Stimulated activated CD8-positive, alpha-beta memory T cell treated with anti-CD3 and anti-CD28 coated beads, Interleukin-7, amount 100 ng/mL, for 24 hours (primary cell): ENCODE measurements around the gene FLT1.

Source experiments
- DNase-seq: peaks from one replicate; pipeline ENCODE4 v3.0.0-alpha.2; 2020; ENCODE audit warnings: low read depth

FLT1 gene

DNA sequence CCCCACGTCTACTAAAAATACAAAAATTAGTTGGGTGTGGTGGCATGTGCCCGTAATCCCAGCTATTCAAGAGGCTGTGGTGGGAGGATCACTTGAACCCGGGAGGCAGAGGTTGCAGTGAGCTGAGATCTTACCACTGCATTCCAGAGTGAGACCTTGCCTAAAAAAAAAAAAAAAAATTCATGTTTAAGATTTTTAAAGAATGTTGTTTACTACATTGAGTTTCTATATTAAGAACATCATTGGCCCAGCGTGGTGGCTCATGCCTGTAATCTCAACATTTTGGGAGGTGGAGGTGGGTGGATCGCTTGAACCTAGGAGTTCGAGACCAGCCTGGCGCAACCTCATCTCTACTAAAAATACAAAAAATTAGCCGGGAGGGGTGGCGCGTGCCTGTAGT, 31.9 kb upstream of the FLT1 start:
- no peak for DNase-seq

DNA sequence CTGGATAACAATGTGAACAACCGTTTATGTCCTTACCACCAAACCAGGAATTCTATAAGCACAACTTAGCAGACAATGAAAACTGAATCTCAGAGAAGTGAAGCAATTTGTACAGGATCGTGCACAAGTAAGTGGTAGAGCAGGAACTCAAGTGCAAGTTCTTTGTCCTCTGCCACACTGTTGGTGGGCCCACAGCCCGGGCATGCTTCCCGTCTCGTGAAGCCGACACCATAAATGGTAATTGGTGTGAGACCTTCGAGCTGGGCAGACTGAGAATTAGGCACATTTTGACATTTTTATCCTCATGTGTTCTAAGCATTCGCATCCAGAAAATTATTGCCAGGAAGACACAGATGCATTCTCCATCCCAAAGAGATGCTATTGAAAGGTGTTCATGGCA, 27.9 kb upstream of the FLT1 start:
- DNase-seq, result no peak

DNA sequence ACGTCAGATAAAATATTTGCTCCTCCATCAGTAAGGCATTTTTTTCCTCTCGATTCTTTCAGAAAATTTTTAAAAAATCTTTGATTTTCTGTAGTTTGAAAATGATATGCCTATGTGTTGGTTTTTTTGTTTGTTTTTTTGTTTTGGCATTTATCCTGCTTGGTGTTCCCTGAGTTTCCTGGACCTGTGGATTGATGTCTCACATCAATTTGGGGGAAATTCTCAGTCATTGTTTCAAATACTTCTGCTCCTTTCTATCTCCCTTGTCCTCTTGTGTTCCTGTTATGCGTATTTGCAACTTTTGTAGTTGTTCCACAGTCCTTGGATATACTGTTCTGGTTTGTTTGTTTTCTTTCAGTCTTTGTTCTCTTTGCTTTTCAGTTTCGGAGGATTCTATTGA, 18.8 kb upstream of the FLT1 start:
- no peak for DNase-seq

DNA sequence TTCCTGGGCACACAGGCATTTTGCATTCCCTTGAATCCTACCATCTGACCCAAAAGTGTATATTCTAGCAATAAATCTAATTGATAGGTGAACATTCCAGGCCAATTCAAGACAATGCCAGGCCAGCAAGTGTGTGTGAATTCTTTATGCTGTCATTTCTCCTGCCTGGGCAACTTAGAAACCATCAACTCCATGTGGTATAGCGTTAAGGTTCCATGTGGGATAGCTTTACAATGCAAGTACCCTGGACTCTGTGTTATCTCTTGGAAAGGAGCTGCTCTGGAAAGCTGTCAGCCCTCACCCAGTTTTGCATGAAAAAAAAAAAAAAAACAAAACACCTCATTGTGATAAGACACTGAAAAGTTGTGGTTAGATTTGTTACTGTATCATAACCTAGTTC, 15.6 kb upstream of the FLT1 start:
- no peak for DNase-seq

DNA sequence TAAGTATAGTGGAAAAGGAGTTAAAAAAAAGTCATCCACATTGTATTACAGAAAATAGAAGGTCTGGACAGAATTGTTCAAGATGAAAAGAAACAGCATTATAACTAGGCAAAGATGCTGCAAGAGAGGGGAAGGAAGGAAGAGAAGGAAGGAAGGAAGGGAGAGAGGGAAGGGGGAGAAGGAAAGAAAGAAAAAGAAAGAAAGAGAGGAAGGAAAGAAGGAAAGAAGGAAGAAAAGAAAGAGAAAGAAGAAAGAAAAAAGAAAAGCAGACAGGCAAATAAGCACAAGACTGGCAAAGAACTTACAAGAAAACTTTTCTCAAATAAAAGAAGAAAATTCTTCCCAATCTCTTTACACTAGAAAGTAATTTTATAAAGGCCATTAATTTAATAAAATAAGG, 15.1 kb upstream of the FLT1 start:
- no peak for DNase-seq

DNA sequence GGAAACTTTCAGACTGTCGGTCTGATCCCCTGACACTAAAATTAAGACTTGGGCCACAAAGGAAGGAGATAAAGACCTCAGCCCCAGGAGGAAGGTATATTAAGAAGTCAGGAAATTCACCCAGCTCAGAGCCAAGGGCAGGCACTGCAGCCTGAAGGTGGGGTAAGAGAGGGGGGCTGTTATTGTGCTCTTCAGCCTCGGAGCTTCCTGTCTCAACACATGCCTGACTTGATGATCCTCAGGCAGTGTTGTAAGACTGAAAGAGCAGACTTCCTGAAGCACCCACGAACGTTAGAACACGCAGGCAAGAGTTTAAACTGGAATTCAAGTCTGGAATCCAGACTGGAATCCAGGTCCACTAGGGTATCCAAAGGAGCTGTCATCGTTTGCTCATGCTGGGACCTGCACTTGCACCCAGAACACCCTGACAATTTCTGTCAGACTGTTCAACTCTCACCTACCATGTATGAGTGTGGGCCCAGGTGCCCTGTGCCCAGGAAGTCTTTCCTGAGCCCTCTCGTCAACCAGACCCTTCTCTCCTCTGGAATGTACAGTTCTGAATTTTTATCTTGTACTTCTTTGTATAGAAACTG, 10.7 kb upstream of the FLT1 start:
- no peak for DNase-seq

DNA sequence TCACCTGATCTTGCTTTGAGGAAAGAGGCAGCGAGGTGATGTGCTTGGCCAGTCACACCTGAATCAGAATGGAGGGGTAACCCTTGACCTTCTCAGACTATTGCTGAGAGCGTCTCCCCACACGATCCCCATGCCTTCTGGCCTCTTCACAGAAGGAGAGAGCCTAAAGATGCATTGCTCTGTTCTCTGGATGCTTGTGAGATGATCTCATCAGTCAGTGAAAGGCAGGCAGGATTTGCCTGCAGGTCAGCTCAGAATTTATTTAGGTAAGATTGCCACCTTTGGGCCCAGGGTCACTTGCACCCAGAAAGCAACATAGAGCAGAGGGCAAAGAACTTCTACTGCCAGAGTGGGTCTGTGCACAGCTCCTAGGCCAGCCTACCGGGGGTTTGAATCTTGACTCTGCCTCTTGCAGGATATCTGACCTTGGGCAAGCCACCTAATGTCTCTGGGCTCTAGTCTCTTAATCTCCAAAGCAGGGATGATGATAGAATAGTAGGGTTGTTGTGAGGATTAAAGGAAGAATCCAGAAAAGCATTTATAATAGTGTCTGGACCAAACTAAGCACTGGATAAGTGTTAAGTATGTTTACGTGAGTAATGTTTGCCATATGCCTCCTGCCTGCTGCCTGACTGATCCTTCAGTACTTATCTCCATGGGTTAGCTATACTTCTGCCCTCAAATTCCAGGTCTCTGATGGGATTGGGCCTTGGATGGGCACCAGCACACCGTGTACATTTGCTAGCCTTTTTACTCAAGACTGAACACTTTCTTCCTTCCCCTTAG, 8.4 kb upstream of the FLT1 start:
- DNase-seq, result no peak

DNA sequence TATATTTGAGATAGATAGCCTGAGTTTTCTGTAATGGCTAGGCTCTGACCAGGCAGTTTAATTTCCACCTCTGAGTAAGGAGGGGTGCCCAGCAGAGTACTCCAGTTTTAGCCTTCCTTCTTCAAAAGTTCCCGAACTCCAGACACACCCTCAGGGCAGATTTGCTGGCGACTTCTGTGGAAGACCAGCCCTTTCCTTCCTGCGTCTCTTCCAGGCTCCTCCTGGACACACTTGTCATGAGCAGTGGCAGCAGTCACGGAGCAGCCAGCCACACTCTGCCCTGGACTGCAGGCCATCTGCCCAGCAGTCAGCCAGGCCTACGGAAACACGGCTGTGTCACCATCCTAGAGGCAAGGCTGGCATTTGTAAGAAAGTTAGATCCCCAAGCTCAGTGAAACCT, 6.6 kb upstream of the FLT1 start:
- DNase-seq, result no peak

DNA sequence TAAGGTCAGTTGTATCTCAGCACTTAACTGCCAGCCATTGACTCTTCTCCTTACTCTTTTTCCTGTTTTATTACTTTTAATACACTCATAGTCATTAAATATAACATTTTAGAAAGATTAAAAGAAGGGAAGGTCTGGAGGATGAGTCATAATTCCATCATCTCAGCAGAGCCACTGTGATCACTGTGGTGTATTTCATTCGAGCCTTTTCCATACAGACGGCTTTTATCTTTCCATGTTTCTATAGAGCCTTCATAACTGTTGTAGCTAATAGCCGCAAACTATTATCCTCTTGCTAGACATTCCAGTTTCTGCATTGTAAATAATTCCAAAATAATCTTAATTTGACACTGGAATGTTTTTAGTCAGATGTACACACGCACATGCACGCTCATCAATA, 4.7 kb upstream of the FLT1 start:
- DNase-seq, result no peak

DNA sequence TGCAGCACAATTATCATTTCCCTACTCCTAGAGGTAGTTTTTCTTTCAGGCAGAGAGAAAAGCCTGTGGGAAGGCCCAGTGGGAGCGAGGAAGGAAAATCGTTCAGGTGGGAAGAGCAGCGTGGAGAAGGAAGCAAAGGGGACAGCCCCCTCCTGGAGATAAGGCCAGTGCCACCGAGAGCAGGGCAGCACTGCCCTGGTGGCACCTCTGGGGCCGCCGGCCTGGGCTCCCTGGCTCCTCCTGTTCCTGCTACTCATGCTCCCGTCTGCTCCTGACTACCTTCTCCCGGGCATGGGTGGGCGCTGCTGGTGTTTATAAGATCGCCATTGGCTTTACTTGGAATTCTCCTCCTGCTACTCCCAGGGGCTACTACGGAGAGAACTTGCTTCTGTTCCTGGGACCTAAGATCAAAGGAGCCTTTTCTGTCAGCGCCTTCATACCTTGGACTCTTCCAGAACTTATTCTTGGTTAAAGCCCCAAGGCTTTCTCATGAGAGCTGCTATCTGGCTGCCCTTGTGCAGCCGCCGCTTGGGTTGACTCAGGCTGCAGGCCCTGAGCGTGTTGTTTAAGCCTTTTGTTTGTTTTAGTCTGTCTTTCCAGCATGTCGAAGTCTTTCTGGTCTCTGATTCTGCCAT, 3.7 kb upstream of the FLT1 start:
- no peak for DNase-seq

DNA sequence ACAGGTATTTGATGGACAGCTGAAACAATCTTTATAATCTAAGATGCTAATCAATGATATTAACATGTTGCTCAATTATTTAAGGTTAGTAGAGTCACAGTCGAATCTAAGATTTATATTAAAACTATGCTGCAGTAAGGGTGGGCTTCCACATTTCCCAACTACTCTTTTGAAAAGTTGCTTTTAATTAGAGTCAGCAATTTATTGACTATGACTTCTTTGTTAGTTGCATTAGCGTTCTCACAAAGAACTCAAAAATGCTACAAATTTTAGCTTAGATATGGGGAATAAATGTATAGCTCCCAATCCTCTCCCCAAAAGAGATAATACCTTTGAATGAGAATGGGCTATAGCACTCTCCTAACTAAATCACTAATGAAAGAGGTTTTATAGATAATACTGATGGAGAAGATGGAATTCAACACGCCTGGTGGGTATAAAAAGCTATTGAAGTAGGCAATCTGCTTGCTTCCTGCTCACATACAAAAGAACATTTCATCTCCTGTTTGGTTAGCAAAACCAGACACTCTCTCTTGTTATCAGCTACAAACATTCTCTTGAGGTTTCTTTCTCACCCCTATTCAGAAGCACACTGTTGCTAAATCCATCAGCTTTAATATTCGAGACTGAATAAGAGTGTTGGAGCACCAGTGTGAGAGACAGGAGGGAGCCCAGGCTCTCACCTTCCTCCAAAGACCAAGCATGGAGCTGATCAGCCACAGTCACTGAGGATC, 2.4 kb upstream of the FLT1 start:
- DNase-seq, result no peak

DNA sequence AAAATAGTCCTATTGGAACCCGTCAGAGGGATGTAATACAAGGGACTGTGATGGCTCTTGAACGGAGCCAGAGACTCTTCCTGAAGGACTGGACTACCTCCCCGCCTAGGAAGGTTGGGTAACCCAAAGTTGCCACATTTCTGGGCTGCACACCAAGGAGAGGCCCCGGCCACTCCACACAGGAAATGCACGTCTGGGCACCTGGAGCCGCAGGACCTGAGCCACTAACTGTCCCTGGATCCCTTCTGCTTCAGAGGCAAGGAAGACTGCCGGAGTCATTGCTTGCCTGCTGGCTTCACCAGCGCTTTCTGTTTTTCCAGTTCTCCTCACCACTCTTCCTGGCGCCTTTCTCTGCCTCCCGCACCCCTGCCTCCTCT, 1.2 kb upstream of the FLT1 start:
- no peak for DNase-seq

DNA sequence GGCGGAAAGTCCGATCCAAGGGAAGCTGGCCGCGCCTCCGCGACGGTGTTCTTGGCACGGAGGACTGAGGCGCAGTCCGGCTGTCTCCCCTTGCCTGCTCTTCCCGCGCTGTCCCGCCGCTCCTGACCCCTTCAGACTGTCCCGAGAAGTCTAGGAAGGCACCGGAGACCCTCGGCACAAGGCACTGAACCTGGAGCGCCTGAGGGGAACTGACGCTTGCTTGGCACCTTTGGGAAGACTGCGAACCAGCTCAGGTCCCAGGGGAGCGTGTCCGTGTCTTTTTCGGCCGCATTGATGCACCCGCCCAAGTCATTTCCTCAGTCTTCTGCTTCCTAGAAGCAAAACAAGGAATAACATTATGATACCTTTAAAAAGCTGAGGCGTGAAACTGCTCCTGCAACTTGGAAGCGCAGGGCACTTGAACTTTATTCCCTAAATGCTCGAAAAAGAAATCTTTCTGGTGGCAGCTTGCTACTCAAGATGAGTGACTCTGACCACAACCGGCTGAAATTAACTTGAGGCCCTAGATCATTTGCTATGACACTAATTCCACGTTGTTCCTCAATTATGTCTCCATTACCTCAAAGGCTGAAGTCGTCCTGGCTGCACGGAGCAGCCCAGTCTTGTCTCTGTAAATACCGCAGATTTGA, 735 bp upstream of the FLT1 start:
- no peak for DNase-seq

DNA sequence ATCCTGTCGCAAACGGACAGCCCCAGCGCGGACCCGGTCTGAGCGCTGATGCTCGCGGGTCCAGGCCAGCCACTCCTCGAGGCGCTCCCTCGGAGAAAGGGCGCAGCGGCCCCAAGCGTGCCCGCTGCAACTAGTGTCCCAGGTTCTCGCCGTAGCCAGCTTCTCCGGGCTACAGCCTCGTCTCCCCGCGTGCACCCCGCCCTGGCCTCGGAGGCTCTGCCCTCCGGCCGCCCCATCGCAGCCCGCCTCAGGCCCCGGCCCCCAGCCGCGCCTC, 487 bp downstream of the FLT1 start:
- DNase-seq, result no peak

DNA sequence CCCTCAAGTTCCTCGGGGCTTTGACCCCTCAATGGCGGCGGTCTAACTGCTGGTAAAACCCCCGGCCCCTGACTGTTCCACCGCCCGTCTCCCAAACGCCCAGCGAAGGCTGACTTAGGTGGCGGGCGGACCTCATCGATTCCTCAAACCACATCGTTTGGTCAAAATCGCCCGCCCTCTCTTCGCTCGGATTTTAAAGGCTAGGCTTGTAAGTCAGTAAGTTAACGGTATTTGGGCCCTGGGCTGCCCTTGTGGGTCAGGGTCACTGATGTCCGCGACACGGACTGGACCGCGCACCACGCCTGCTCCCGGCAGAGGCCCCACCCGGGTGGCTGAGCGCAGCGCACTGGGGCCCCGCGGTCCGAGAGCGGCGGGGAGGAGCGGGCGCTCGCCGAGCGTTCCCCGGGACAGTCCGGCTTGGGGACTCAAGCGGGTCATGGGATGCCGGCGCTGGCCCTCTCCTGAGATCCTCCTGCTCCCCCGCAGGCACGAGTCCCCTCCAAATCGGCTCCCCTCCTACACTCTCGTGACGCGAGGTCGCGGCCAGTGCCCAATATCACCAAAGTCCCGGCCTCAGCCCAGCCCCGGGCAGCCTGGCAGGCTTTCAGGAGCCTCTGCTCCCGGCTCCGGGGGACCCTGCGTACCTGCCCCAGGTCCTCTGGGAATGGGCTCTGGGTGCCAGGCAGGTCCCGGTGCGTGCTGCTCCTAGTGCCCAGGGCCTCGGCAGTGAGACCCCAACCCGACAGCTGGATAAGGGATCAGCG, 1.0 kb downstream of the FLT1 start:
- DNase-seq, result no peak

DNA sequence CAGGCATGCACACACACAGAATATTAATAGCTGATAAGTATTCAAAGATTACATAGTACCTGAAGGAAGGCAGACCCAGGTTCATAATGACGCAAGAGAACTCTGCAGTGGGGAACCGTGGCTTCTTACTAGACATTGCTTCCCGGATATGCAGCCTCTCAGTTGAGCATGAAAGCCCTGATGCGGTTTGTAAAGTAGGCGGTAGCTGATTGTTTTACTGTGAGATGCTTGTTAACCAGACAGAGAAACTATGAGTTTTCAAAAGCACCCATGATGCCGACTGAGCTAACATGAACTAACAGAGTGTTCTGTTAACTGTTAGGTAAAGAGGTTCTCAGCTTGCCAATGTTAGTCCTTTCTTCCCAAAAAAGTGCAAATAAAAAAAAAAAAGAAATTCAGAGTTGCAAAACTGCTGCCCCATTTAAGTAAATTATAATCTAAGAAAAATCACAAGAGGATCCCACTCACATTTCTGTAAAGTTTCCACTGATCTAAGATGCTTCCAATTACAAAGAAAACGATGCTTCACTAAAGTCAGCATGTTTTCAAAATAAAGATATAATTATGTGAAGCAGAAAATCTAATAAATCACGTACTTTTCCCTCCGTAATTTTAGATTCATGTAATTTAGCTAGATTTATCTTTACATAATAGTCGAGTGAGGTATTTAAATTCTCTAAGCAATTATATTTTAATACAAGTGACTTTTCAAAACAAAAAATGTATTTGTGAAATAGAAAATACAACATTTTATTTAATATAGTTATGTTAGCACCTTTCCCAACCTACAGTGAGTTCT, 2.2 kb downstream of the FLT1 start:
- no peak for DNase-seq

DNA sequence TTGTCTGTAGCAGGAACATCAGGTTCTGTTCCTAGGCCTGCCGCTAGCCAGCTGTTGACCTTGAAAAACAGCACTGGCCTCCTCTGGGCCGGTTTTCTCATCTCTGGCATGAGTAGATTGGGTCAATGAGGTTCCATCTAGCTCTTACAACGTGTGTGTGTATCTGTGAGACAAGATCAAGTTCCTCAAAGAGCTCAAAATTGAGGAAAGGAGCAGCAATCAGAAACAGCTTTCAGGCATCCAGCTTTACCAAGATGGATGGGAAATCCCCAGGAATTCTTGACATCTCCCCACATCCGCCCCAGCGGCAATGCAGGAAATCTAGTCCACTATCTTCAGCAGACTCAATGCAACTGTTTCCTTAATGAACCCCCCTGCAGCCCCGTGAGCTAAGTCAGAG, 4.9 kb downstream of the FLT1 start:
- DNase-seq, result no peak

DNA sequence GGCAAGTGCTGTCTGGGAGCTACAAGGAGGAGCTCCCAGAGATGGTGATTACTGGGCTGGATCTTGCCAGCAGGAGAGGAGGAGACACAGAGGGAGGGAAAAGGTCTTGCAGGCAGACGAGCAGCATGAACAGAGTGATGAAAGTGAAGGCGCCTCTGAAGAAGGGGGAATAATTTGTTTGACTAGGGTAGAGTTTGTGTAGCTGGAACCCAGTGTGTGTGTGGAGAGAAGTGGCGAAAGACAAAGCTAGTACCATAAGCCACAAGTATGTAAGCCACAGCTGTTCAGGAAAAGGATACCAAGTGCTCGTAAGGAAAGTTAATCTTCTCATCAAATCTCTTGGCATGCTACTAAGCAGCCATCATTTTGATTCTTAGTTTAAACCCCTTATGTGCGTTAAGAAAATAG, 5.4 kb downstream of the FLT1 start:
- DNase-seq, result no peak

DNA sequence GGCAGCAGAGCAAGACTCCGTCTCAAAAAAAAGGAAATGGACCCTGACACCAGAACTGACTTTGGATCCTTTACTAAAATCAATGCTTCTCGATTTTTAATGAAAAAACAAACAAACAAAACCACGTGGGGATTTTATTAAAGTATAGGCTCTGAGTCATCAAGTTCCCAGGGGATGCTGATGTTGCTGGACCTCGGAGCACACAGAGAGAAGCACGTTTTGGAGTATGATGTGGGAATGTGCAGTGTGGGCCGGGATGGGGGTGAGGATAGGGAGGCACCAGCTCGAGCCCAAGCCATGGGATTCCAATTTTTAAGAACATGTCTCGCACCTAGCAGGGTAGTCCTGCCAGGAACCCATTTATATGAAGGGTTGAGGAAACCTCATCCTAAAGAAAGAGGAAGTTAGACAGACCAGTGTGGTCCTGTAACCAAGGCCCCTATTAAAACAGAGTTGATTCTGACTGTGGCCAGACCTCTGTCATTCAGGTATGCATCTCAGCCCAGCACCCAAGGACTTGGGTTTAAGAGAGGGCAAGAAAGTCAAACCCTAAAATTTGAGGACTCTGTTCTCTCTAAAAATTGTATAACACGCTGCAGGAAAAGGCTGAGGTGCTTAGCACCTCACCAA, 6.4 kb downstream of the FLT1 start:
- no peak for DNase-seq

DNA sequence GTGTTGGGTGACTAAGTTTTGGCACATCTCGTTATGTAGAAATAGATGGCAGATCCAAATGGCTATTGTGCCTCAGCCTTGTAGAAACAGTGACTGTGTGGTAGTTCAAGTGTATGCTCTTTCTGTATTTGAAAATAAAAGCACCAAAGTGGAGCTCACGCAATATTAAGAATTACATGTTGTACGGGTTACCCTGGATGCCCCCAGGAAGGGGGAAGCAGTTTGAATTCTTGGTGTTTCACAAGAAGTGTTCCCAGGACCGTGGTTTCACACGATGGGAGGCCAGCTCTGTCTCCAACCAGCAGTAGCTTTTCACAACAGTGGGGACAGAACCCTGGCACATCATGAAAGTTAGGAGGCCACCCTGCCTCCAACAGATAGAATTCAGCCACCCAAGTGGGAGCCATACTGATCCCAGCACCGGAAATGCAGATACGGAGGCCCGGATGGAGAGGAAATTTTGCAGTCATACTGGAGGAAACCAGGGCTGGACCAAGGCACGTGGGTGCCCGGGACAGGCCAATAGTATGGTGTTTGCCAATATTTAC, 8.9 kb downstream of the FLT1 start:
- no peak for DNase-seq
